Lower lobe of right lung (tissue), 2 donors: ENCODE results near the gene TMC1. TPM values are rescaled to one million over a fixed set of nuclear protein-coding genes. Genes with fewer than 3 reads are reported as not detected.

Experiments
- ATAC-seq, 2 donors: fragments of 200-7000 bp; cut with Tn5 transposase; one replicate each; pipeline ENCODE4 v1.9.1; 2020 to 2022; ENCODE audit warnings: mild to moderate bottlenecking in 2 of 2, moderate library complexity in 2 of 2
- DNase-seq: peaks from one replicate; pipeline ENCODE4 v3.0.0-alpha.2; 2020
- H3K27ac ChIP-seq: fragments of 200-600 bp; one replicate; pipeline ENCODE4 v1.8.0; 2022
- H3K27me3 ChIP-seq: fragments of 200-600 bp; one replicate; pipeline ENCODE4 v1.8.0; 2022; ENCODE audit warnings: low read depth
- H3K36me3 ChIP-seq: fragments of 200-600 bp; one replicate; pipeline ENCODE4 v1.8.0; 2022; ENCODE audit warnings: mild to moderate bottlenecking
- H3K4me1 ChIP-seq: fragments of 200-600 bp; one replicate; pipeline ENCODE4 v1.8.0; 2022
- H3K4me3 ChIP-seq: fragments of 200-600 bp; one replicate; pipeline ENCODE4 v1.8.0; 2022; ENCODE audit warnings: mild to moderate bottlenecking
- H3K9me3 ChIP-seq: fragments of 200-600 bp; one replicate; pipeline ENCODE4 v1.8.0; 2022
- intact Hi-C: fragments of 100-400 bp; cut with DNase I; formaldehyde crosslinking; loops from one replicate; pipeline ENCODE4 v1.11.0; 2022
- total RNA-seq: library from RNA; stranded (reverse); fragmentation: NEBNext Ultra II Directional; extraction: Animal tissue kit (Norgen Biotek cat#: 25700); gene quantifications from one replicate; pipeline ENCODE4 v1.2.1, GENCODE V29; 2021
- TF ChIP-seq, protein P1 (sequence below): fragments of 200-600 bp; IDR thresholded peaks from one replicate; pipeline ENCODE4 v1.8.0; 2022; ENCODE audit warnings: antibody characterized with exemption, mild to moderate bottlenecking
- donor health status: DM: no; HTN: yes; CAD: no; lungs with severe emphysema.

Gene TMC1
- total RNA-seq, 1 donor from 2014 or later, result not detected

DNA sequence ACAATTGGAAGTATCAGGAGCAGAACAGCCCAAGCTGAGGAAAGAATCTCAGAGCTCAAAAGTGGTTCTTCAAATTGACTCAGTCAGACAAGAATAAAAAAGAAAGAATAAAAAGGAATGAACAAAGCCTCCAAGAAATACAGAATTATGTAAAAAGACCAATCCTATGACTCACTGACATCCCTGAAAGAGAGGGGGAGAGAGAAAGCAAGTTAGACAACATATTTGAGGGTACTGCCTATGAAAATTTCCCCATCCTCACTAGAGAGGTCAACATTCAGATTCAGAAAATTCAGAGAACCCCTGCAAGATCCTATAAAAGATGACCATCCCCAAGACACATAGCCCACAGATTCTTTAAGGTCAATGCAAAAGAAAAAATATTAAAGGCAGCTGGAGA lies 258.2 kb downstream of the TMC1 start:
- H3K36me3 ChIP-seq, result no peaks in the 10 kb centered on the region

DNA sequence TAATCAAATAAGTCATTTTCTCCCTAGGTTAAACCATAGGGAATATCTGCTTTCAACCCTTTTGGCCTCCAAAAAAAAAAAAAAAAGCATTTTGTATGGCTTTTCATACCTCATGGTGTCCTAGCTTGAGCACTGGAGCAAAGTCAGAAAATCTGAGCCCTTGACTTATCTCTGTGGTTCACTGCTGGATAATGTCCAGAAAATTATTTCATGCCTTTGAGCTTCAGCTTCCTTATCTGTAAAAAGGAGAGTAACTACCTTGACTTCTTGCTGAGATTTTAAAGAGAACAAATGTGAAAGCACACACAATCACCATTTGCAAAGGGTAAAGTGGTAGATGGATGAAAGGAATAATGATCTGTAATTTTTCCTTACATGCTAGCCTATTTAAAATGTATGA lies 265.5 kb downstream of the TMC1 start:
- TF ChIP-seq, protein P1, sequence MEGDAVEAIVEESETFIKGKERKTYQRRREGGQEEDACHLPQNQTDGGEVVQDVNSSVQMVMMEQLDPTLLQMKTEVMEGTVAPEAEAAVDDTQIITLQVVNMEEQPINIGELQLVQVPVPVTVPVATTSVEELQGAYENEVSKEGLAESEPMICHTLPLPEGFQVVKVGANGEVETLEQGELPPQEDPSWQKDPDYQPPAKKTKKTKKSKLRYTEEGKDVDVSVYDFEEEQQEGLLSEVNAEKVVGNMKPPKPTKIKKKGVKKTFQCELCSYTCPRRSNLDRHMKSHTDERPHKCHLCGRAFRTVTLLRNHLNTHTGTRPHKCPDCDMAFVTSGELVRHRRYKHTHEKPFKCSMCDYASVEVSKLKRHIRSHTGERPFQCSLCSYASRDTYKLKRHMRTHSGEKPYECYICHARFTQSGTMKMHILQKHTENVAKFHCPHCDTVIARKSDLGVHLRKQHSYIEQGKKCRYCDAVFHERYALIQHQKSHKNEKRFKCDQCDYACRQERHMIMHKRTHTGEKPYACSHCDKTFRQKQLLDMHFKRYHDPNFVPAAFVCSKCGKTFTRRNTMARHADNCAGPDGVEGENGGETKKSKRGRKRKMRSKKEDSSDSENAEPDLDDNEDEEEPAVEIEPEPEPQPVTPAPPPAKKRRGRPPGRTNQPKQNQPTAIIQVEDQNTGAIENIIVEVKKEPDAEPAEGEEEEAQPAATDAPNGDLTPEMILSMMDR, result no peak
- Histone ChIP-seq H3K4me1 (no peaks in the 10 kb centered on the region), H3K27me3 (no peaks in the 10 kb centered on the region), H3K36me3 (no peaks in the 10 kb centered on the region), H3K27ac (no peak overlapping the region), H3K9me3 (no peaks in the 10 kb centered on the region), H3K4me3 (no peak overlapping the region)
- no peak for ATAC-seq
- no peak for DNase-seq
- intact Hi-C loops, result no loop called here

More for the DNA sequence above, 258.2 kb downstream of the TMC1 start:
- TF ChIP-seq, protein P1, result no peak
- no peak overlapping the region for H3K4me3 ChIP-seq
- DNase-seq (no peak), ATAC-seq (no peak)
- H3K9me3 ChIP-seq, result no peaks in the 10 kb centered on the region
- H3K27me3 ChIP-seq, result no peaks in the 10 kb centered on the region
- H3K27ac ChIP-seq, result no peak overlapping the region
- no peaks in the 10 kb centered on the region for H3K4me1 ChIP-seq
- intact Hi-C loops, result no loop called here

DNA sequence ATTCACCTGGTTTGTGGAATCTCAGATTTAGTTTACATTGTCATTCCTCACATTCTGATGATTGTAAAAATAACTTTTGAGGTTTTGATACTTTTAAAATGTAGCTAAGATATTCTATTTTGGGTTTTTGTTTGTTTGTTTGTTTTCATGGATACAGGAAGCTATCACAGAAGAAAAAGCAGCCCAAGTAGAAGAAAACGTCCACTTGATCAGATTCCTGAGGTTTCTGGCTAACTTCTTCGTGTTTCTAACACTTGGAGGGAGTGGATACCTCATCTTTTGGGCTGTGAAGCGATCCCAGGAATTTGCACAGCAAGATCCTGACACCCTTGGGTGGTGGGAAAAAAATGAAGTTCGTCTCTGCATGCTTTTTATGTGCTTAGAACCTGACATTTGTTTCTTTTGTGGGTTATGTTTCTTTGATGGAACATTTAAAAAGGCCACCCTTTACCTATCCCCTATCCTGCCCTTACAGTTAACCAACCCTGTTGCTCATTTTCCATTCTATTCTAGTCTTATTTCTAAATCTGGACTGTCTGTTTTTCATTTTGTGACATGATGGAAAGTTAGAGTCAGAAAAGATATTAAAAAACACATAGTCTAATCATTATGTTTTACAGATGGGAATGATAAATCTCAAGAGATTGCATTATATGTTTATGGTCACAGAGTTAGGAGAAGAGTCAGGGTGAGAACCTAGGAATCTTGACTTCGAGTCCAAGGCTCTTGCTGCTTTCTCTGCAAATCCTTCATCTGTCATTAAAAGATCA lies 267.7 kb downstream of the TMC1 start:
- intact Hi-C loops, result no loop called here

DNA sequence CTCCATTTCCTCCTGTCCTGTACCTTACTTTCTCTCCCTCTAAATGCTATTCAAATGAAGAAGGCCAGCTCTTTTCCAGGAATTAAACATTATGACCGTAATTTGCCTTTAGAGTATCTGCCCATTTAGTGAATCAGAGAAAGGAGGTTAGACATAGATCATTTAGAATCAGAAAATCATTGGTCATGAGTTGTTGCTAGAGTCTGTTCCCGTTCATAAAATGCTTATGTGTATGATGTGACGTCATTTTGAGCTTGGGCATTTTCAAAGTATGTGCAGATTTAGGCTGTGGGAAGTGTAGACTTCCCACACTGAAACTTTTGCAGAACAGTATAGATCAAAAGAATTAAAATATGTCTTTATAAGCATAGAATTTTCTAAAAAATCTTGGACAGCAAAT lies 268.5 kb downstream of the TMC1 start:
- Histone ChIP-seq H3K27ac (no peak overlapping the region), H3K4me3 (no peak overlapping the region), H3K4me1 (no peaks in the 10 kb centered on the region), H3K27me3 (no peaks in the 10 kb centered on the region), H3K36me3 (no peaks in the 10 kb centered on the region), H3K9me3 (no peaks in the 10 kb centered on the region)
- no peak for DNase-seq
- TF ChIP-seq, protein P1, result no peak
- ATAC-seq, result no peak
- intact Hi-C loops, result no loop called here

More for the DNA sequence above, 267.7 kb downstream of the TMC1 start:
- Histone ChIP-seq H3K27ac (no peak overlapping the region), H3K4me3 (no peak overlapping the region), H3K4me1 (no peaks in the 10 kb centered on the region), H3K9me3 (no peaks in the 10 kb centered on the region), H3K27me3 (no peaks in the 10 kb centered on the region), H3K36me3 (no peaks in the 10 kb centered on the region)
- TF ChIP-seq, protein P1, result no peak
- DNase-seq (no peak), ATAC-seq (no peak)

DNA sequence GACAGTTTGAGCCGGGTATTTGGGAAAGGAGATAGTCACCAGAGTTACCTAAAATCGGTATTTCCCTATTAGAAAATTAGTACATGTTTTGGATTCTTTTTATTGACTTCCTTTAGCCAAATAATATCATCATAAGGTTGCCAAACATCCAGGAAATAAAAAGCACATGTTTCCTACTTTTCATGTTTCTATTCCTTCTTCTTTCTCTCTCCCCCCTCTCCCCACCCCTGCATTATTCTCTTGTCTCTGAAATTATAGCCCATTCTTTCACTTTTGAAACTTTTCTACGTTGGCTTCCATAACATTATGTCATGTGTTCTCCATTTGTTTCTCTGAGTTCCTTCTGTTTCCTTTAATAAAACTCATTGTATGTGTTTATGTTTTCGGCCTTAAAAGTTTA lies 269.6 kb downstream of the TMC1 start:
- DNase-seq, result no peak
- no peak overlapping the region for H3K27ac ChIP-seq
- no peak overlapping the region for H3K4me3 ChIP-seq
- ATAC-seq, result no peak
- no peaks in the 10 kb centered on the region for H3K4me1 ChIP-seq
- TF ChIP-seq, protein P1, result no peak
- no peaks in the 10 kb centered on the region for H3K27me3 ChIP-seq
- H3K36me3 ChIP-seq, result no peaks in the 10 kb centered on the region
- H3K9me3 ChIP-seq, result no peaks in the 10 kb centered on the region
- intact Hi-C loops, result no loop called here
